ENCODE measurements around the gene S1PR1. TPM values are rescaled to one million over a fixed set of nuclear protein-coding genes. Genes with fewer than 3 reads are reported as not detected.
A peak's percentile ranks its signal among the peaks of the same experiment; 100 is the strongest.

Gene S1PR1
- total RNA-seq, 1 donor from 2014 or later = 85.2 TPM

- Mint-ChIP-seq H3K9me3 (no peaks in the 10 kb centered on the region), H3K27me3 (no peaks in the 10 kb centered on the region), H3K27ac (peak overlapping the region; percentile 98), H3K4me3 (peak overlapping the region; percentile 98), H3K36me3 (ENCODE audit: low read depth) (peaks cover 61% of the 10 kb centered on the region), H3K4me1 (peaks cover 67% of the 10 kb centered on the region)
- DNase-seq = no peak
- peak; percentile 7 for ATAC-seq (ENCODE audit: low read depth)
- intact Hi-C loops (cut with micrococcal nuclease) = loop anchor here (2.0 to 5.0 kb wide), 4 partner anchors 21 to 1105 kb away; partner anchors contain the start of genes SASS6 and TRMT13
- ChIA-PET CTCF (interaction anchor here (1.1 to 7.0 kb wide), 8 partner anchors 10 to 125 kb away, joined by 4 to 96 read pairs (median 26); no protein-coding TSS in a partner anchor), POLR2A (interaction anchor here (0.6 to 5.7 kb wide), 36 partner anchors 8 to 950 kb away, joined by 3 to 154 read pairs (median 8); partner anchors contain the start of genes DPH5, EXTL2 and SLC30A7)
- TF ChIP-seq CTCF (IDR thresholded peaks at IDR 0.05) = no peak
These were observed 514 bp downstream of the S1PR1 start for GRCh38 chr1:101237229-101237837.

- POLR2A ChIA-PET = interaction anchor here (0.6 to 5.7 kb wide), 33 partner anchors 9 to 1200 kb away, joined by 3 to 154 read pairs (median 6); partner anchors contain the start of gene DPH5
- Mint-ChIP-seq H3K9me3 (no peaks in the 10 kb centered on the region), H3K36me3 (ENCODE audit: low read depth) (peaks cover 66% of the 10 kb centered on the region), H3K27me3 (no peaks in the 10 kb centered on the region), H3K4me3 (peak overlapping the region; percentile 98), H3K4me1 (peaks cover 67% of the 10 kb centered on the region), H3K27ac (peak overlapping the region; percentile 98)
- ATAC-seq (ENCODE audit: low read depth) = peak; percentile 11
- no peak for DNase-seq
- TF ChIP-seq CTCF (IDR thresholded peaks at IDR 0.05) = no peak
- CTCF ChIA-PET = interaction anchor here (0.6 to 7.0 kb wide), 44 partner anchors 9 to 316 kb away, joined by 3 to 96 read pairs (median 4); partner anchors contain the start of gene DPH5
- intact Hi-C loops (cut with micrococcal nuclease) = loop anchor here (1.0 to 5.0 kb wide), 6 partner anchors 9 to 317 kb away; no protein-coding TSS in a partner anchor
These were observed 1.3 kb downstream of the S1PR1 start for GRCh38 chr1:101238031-101238628.

- Mint-ChIP-seq H3K4me1 (peaks cover 70% of the 10 kb centered on the region), H3K4me3 (peak overlapping the region; percentile 98), H3K27me3 (no peaks in the 10 kb centered on the region), H3K36me3 (ENCODE audit: low read depth) (peaks cover 71% of the 10 kb centered on the region), H3K9me3 (no peaks in the 10 kb centered on the region), H3K27ac (peak overlapping the region; percentile 98)
- CTCF ChIA-PET = interaction anchor here (0.6 to 7.0 kb wide), 44 partner anchors 9 to 316 kb away, joined by 3 to 96 read pairs (median 4); partner anchors contain the start of gene DPH5
- POLR2A ChIA-PET = interaction anchor here (0.5 to 5.7 kb wide), 24 partner anchors 9 to 1200 kb away, joined by 3 to 154 read pairs (median 7); partner anchors contain the start of gene DPH5
- peak; percentile 58 for TF ChIP-seq CTCF (IDR thresholded peaks at IDR 0.05)
- peak; percentile 78 for DNase-seq
- ATAC-seq (ENCODE audit: low read depth) = peak; percentile 28
- intact Hi-C loops (cut with micrococcal nuclease) = loop anchor here (1.0 to 5.0 kb wide), 6 partner anchors 9 to 317 kb away; no protein-coding TSS in a partner anchor
These were observed 1.9 kb downstream of the S1PR1 start for GRCh38 chr1:101238681-101239094.

- CTCF ChIA-PET = interaction anchor here (0.7 to 7.0 kb wide), 37 partner anchors 8 to 317 kb away, joined by 3 to 96 read pairs (median 4); partner anchors contain the start of gene DPH5
- peaks cover 75% of the 10 kb centered on the region for H3K36me3 Mint-ChIP-seq (ENCODE audit: low read depth)
These were observed 2.5 kb downstream of the S1PR1 start for GRCh38 chr1:101239095-101240040.

More at GRCh38 chr1:101239095-101240040, 2.5 kb downstream of the S1PR1 start:
- H3K27me3 Mint-ChIP-seq = no peaks in the 10 kb centered on the region
- H3K4me3 Mint-ChIP-seq = peak overlapping the region; percentile 98
- no peak for ATAC-seq (ENCODE audit: low read depth)
- H3K4me1 Mint-ChIP-seq = peaks cover 73% of the 10 kb centered on the region
- TF ChIP-seq CTCF (IDR thresholded peaks at IDR 0.05) = no peak
- POLR2A ChIA-PET = interaction anchor here (0.5 to 5.7 kb wide), 19 partner anchors 8 to 1201 kb away, joined by 3 to 154 read pairs (median 7); partner anchors contain the start of gene DPH5
- intact Hi-C loops (cut with micrococcal nuclease) = loop anchor here (5.0 kb wide), 1 partner anchor 173 kb away; no protein-coding TSS in a partner anchor
- H3K27ac Mint-ChIP-seq = peak overlapping the region; percentile 98
- no peaks in the 10 kb centered on the region for H3K9me3 Mint-ChIP-seq
- DNase-seq = no peak

Data from activated B cell treated with CpG ODN at 0.5 μM for 24 hours (primary cell).